Measurements from ENCODE around the gene PSKH1.
"Not testable (repeated sequence)": the region's sequence is repeated elsewhere in the genome, so short reads cannot be mapped to it uniquely, and the experiment has no call there.

The PSKH1 gene

DNA sequence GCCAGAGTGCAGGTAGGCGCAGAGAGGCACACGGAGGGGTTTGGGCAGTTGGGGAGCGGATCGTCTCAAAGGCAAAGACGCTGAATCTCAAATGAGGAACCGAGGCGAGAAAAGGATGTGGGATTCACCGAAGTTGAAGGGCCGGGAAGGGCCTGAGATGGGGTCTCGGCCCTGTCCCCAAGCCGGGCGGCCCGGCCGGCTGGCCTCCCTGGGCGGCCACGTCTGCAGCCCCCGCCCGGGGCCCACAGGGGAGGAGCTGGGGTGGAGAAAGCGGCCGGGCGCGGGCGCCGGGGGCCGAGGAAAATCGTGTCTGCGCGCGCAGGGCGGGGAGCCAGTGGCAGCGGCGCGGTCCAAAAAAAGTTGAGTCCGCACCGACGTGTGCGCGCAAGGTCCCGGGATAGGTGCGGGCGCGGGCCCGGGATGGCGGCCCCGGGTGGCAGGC is 74.9 kb downstream of the PSKH1 start:
- DNase-seq (ENCODE audit: low read depth), result peak; percentile 28
- TF ChIP-seq CTCF (conservative IDR thresholded peaks at IDR 0.05; ENCODE audit: low read depth, low read length), result no peak

DNA sequence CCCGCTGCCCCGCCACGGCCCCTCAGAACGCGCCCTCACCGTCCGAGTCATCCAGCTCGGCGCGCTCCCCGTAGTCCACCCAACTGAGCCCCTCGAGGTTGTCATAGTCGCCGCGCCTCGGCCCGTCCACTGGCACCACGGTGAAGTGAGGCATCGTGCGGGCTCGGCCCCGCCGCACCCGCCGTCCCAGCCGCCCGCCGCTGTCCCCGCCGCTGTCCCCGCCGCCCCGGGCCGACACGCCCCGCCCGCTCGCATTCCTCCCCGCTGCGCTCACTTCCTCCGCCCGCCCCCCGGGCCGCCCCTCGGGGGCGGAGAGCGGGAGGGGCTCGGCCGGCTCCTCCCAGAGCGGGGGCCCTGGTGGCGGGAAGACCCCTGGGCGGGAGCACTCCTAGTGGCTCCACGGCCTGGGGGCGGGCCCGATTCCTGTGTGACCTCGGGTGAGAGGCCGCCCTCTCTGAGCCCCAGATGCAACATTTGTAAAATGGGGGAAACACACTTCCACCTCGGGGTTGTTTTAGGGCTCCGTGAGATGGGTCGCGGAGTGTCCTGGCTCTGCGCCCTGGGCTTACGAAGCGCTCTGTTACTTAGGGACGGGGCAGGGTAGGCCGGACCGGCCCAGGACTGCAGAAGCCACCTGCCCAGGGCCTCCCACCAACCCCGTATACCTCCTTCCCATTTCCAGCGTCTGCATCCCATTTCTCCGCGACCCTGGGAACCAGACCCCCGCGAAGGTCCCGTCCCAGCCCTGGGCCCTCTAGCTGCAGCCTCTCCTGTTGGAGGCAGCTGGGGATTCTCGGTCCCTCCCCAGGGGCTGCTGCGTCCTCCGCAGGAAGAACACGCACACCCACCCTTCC is 75.6 kb downstream of the PSKH1 start, which contains the start of gene SLC12A4:
Gene SLC12A4, minus strand, starts transcription at position 238 of the 854 bp plus-strand sequence. Its CDS starts 84 bp downstream, at position 154.
- TF ChIP-seq CTCF (conservative IDR thresholded peaks at IDR 0.05; ENCODE audit: low read depth, low read length), result peak; percentile 13
- DNase-seq (ENCODE audit: low read depth), result peak; percentile 69
- peak within 1 kb of the TSS; percentile 84 for H3K4me3 ChIP-seq (ENCODE audit: low read depth, low read length)

More for the DNA sequence above, 74.9 kb downstream of the PSKH1 start:
- H3K4me3 ChIP-seq (ENCODE audit: low read depth, low read length), result peak overlapping the region; percentile 84

DNA sequence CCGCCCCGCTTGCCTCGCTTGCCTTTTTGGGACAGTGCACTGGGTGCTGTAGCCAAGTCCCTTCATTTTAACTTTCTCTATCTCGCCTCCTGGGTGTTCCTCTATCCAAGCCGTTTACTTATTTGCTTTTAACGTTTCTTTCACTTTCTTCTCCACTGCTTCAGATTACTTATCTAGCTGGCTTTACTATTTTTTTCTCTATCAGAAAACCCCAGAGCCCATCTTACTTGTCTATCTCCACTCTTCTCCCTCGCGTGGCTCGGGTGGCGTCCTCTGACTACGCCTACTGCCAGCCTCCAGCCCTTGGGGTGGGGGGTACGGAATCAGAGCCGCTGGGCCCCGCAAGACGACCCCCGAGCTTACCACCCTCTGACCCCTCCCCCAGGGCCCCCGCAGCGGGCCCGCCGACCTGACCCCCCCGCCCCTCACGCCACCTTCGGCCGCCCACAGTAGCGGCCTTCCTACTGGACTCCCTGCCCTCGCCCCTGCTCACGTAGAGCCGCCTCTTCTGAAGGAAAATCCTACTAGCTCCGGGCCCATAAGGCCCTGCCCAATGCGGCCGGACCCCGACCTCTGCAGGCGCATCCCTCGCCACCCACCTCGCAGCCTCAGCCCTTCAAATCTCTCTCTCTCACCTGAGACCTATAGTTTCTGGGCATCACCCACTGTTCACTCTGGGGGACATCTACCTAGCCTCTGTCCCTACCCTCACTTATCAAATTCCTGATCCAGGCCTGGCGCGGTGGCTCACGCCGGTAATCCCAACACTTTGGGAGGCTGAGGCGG is 76.4 kb downstream of the PSKH1 start:
- DNase-seq (ENCODE audit: low read depth), result peak; percentile 33
- no peak for TF ChIP-seq CTCF (conservative IDR thresholded peaks at IDR 0.05; ENCODE audit: low read depth, low read length)

GRCh38 chr16:67971111-67971510 is 78.1 kb downstream of the PSKH1 start:
- TF ChIP-seq CTCF (conservative IDR thresholded peaks at IDR 0.05; ENCODE audit: low read depth, low read length), result no peak
- no peak overlapping the region for H3K4me3 ChIP-seq (ENCODE audit: low read depth, low read length)
- DNase-seq (ENCODE audit: low read depth), result no peak

More for the DNA sequence above, 76.4 kb downstream of the PSKH1 start:
- peak overlapping the region; percentile 84 for H3K4me3 ChIP-seq (ENCODE audit: low read depth, low read length)

- not testable (repeated sequence) for H3K4me3 ChIP-seq (ENCODE audit: low read depth, low read length); DNase-seq (ENCODE audit: low read depth)
Observed at GRCh38 chr16:67972285-67972684, 79.2 kb downstream of the PSKH1 start.

DNA sequence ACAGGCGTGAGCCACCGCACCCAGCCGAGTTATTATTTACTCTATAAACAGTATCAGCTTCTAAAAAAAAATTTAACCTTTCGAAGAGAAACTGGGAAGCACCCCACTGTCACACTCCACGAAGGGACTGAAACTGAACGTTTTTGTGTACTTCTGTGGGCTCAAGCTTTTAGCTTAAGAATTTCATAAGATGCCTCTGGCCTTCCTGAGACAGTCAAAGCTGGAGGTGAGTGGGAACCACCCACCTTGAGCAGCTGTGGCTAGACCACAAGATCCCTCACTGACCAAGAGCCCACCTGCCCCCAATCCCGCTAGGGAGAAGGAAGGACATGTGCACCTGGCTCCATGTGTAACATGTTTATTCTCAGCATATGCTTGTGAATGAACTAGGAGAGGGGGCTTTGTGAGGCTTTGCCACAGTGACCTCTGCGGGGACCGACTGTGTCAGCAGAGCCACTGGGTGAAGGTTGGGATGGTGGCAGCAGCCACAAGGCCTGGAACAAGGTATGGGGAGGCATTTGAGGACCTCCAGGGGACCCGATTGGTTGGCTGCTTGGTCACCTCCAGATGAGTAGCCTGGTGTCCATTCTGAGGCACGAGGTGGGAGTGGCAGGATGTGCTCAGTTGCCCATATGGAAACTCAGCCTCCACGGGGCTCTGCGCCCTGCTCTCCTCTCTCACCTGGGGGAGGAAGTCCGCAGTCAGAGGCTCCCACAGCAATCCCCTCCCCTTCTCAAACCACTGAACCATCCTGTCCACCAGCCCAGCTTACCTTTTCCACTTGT is 82.5 kb downstream of the PSKH1 start:
- no peak overlapping the region for H3K4me3 ChIP-seq (ENCODE audit: low read depth, low read length)
- DNase-seq (ENCODE audit: low read depth), result no peak
- no peak for TF ChIP-seq CTCF (conservative IDR thresholded peaks at IDR 0.05; ENCODE audit: low read depth, low read length)

GRCh38 chr16:67976205-67976604 is 83.2 kb downstream of the PSKH1 start:
- no peak for TF ChIP-seq CTCF (conservative IDR thresholded peaks at IDR 0.05; ENCODE audit: low read depth, low read length)
- H3K4me3 ChIP-seq (ENCODE audit: low read depth, low read length), result no peak overlapping the region
- DNase-seq (ENCODE audit: low read depth), result no peak
